ENCODE results near the gene YAE1.

The YAE1 gene, protein sequence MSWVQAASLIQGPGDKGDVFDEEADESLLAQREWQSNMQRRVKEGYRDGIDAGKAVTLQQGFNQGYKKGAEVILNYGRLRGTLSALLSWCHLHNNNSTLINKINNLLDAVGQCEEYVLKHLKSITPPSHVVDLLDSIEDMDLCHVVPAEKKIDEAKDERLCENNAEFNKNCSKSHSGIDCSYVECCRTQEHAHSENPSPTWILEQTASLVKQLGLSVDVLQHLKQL

DNA sequence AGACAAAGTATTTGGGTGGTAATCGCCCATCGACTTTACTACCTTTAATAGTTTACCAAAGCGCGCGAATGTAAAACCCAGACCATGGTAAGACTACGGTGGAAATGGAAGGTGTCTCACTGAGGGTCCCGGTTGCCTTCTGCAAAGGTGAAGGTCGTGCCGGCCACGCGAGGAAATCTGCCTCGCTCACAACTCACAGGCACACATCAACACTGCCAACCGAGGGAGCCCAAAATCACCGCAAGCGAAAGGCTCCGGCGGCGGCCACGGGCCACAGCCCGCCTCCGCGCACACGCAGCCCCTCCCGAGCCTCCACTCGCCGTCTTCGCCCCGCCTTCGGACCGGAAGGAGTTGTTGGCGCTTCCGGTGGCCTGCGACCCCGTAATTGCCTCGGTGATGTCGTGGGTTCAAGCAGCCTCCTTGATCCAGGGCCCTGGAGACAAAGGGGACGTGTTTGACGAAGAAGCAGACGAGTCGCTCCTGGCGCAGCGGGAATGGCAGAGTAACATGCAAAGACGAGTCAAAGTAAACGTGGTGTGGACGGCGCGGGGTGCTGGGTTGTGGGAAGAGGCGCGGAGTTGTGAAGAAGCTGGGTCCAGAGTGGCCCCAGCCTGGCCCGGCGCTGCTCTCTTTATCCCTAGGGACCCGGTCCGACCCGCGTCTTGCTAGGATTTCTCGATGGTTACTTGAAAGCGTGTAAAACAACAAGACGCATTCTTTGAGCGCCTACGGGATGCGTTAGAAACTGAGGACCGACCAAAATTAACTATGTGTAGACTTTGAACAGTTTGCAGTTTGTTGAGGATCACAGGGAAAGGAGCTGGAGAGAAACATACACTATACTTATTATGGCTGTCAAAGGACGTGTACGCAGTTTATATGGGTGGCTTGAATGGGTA is at the start of gene YAE1:
YAE1 (plus strand) TSS at position 382 of the 899 bp plus-strand sequence; CDS start at position 397, 15 bp downstream.
- peak; percentile 32 for DNase-seq (ENCODE audit: extremely low read depth, low read depth)
- no peak for TF ChIP-seq CTCF (IDR thresholded peaks at IDR 0.05; ENCODE audit: low read depth, low read length)

GRCh38 chr7:39516498-39516897 is 49.7 kb upstream of the YAE1 start:
- no peak for TF ChIP-seq CTCF (IDR thresholded peaks at IDR 0.05; ENCODE audit: low read depth, low read length)
- DNase-seq (ENCODE audit: extremely low read depth, low read depth), result no peak

- no peak for TF ChIP-seq CTCF (IDR thresholded peaks at IDR 0.05; ENCODE audit: low read depth, low read length)
- DNase-seq (ENCODE audit: extremely low read depth, low read depth), result no peak
Observed at GRCh38 chr7:39517240-39517639, 49.0 kb upstream of the YAE1 start.

- no peak for DNase-seq (ENCODE audit: extremely low read depth, low read depth)
- no peak for TF ChIP-seq CTCF (IDR thresholded peaks at IDR 0.05; ENCODE audit: low read depth, low read length)
Observed at GRCh38 chr7:39525926-39526325, 40.3 kb upstream of the YAE1 start.

DNA sequence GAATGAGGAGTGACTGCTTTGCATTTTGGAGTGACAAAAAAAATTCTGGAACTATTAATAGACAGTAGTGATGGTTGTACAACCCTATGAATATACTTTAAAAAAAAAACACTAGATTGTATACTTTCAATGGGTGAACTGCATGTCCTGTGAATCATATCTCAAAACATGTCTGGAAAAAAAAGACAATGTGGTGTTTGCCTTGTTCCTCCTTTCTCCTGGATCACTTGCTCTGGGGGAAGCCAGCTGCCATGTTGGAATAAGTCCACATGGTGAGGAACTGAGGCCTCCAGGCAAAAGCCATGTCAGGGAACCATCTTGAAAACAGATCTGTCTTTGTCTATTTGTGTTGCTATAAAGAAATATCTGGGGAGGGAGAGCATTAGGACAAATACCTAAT is 39.5 kb upstream of the YAE1 start:
- TF ChIP-seq CTCF (IDR thresholded peaks at IDR 0.05; ENCODE audit: low read depth, low read length), result no peak
- DNase-seq (ENCODE audit: extremely low read depth, low read depth), result no peak

GRCh38 chr7:39527296-39527695 is 38.9 kb upstream of the YAE1 start:
- no peak for TF ChIP-seq CTCF (IDR thresholded peaks at IDR 0.05; ENCODE audit: low read depth, low read length)
- no peak for DNase-seq (ENCODE audit: extremely low read depth, low read depth)

DNA sequence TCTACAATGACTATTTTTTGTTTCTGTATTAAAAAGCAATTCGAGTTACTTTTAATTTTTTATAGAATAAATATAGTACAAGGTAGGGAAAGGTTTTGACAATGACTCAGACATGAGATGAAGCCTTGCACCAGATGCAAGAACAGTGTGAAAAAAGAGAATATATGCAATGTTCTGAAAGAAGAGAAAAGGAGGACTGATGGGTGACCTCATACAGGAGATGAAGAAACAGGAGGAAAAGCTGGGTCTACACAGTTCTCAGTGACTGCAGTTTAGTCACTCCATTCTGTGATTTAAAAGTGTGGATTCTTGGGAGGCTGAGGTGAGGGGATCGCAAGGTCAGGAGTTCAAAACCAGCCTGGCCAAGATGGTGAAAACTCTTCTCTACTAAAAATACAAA is 38.3 kb upstream of the YAE1 start:
- DNase-seq (ENCODE audit: extremely low read depth, low read depth), result no peak
- TF ChIP-seq CTCF (IDR thresholded peaks at IDR 0.05; ENCODE audit: low read depth, low read length), result no peak

Measured in AG09319 (cell line).